Measurements from ENCODE around the gene PTPRG.

Gene PTPRG

GRCh38 chr3:61646851-61647525 is 85.6 kb downstream of the PTPRG start:
- Histone ChIP-seq H4K20me1 (ENCODE audit: insufficient read depth) (no peaks in the 10 kb centered on the region), H3K27ac (no peak overlapping the region), H3K36me3 (ENCODE audit: insufficient read depth) (no peaks in the 10 kb centered on the region), H3K4me1 (ENCODE audit: low read depth, poor library complexity, severe bottlenecking) (no peaks in the 10 kb centered on the region), H3K79me2 (ENCODE audit: insufficient read depth, low read depth) (no peaks in the 10 kb centered on the region), H2AFZ (ENCODE audit: low read depth) (no peak overlapping the region), H3K27me3 (ENCODE audit: insufficient read depth, low read depth) (no peaks in the 10 kb centered on the region), H3K4me2 (no peak overlapping the region), H3K9ac (no peak overlapping the region), H3K4me3 (IDR thresholded peaks at IDR 0.05; ENCODE audit: insufficient read depth, low read depth, low read length) (no peak overlapping the region)
- no peak for TF ChIP-seq CTCF (conservative IDR thresholded peaks at IDR 0.05; ENCODE audit: low read depth, low read length)

GRCh38 chr3:61648481-61648880 is 87.1 kb downstream of the PTPRG start:
- Histone ChIP-seq H3K4me3 (IDR thresholded peaks at IDR 0.05; ENCODE audit: insufficient read depth, low read depth, low read length) (no peak overlapping the region), H3K79me2 (ENCODE audit: insufficient read depth, low read depth) (no peaks in the 10 kb centered on the region), H3K27ac (no peak overlapping the region), H3K9ac (no peak overlapping the region), H4K20me1 (ENCODE audit: insufficient read depth) (no peaks in the 10 kb centered on the region), H3K4me1 (ENCODE audit: low read depth, poor library complexity, severe bottlenecking) (no peaks in the 10 kb centered on the region), H3K27me3 (ENCODE audit: insufficient read depth, low read depth) (no peaks in the 10 kb centered on the region), H2AFZ (ENCODE audit: low read depth) (no peak overlapping the region), H3K4me2 (no peak overlapping the region), H3K36me3 (ENCODE audit: insufficient read depth) (no peaks in the 10 kb centered on the region)
- TF ChIP-seq CTCF (conservative IDR thresholded peaks at IDR 0.05; ENCODE audit: low read depth, low read length): no peak

GRCh38 chr3:61649381-61650170 is 88.2 kb downstream of the PTPRG start:
- Histone ChIP-seq H3K4me1 (ENCODE audit: low read depth, poor library complexity, severe bottlenecking) (no peaks in the 10 kb centered on the region), H2AFZ (ENCODE audit: low read depth) (no peak overlapping the region), H4K20me1 (ENCODE audit: insufficient read depth) (no peaks in the 10 kb centered on the region), H3K27ac (no peak overlapping the region), H3K27me3 (ENCODE audit: insufficient read depth, low read depth) (no peaks in the 10 kb centered on the region), H3K36me3 (ENCODE audit: insufficient read depth) (no peaks in the 10 kb centered on the region), H3K4me3 (IDR thresholded peaks at IDR 0.05; ENCODE audit: insufficient read depth, low read depth, low read length) (no peak overlapping the region), H3K79me2 (ENCODE audit: insufficient read depth, low read depth) (no peaks in the 10 kb centered on the region), H3K9ac (no peak overlapping the region), H3K4me2 (no peak overlapping the region)
- no peak for TF ChIP-seq CTCF (conservative IDR thresholded peaks at IDR 0.05; ENCODE audit: low read depth, low read length)

- no peak for TF ChIP-seq CTCF (conservative IDR thresholded peaks at IDR 0.05; ENCODE audit: low read depth, low read length)
- H3K9ac ChIP-seq: no peak overlapping the region
- H3K27ac ChIP-seq: no peak overlapping the region
- no peaks in the 10 kb centered on the region for H3K4me1 ChIP-seq (ENCODE audit: low read depth, poor library complexity, severe bottlenecking)
- H3K4me2 ChIP-seq: no peak overlapping the region
- no peak overlapping the region for H2AFZ ChIP-seq (ENCODE audit: low read depth)
- H3K36me3 ChIP-seq (ENCODE audit: insufficient read depth): no peaks in the 10 kb centered on the region
- no peak overlapping the region for H3K4me3 ChIP-seq (IDR thresholded peaks at IDR 0.05; ENCODE audit: insufficient read depth, low read depth, low read length)
- no peaks in the 10 kb centered on the region for H4K20me1 ChIP-seq (ENCODE audit: insufficient read depth)
- no peaks in the 10 kb centered on the region for H3K27me3 ChIP-seq (ENCODE audit: insufficient read depth, low read depth)
- no peaks in the 10 kb centered on the region for H3K79me2 ChIP-seq (ENCODE audit: insufficient read depth, low read depth)
Measured at GRCh38 chr3:61650276-61650675, 88.9 kb downstream of the PTPRG start.
